Calu3 (cell line): Measurements from ENCODE around the gene UMAD1. TPM values are rescaled to one million over a fixed set of nuclear protein-coding genes. Genes with fewer than 3 reads are reported as not detected.

ENCODE experiments used
- BruUV-seq: library from RNA; stranded (reverse); fragments of 400-500 nt; replicated peaks from 2 replicates; lab custom pipeline; 2021; lab: Mats Ljungman, UMichigan
- CTCF ChIA-PET: fragments of 300-600 bp; sonication (Branson Sonifier 250); formaldehyde crosslinking; loops from one replicate; lab custom pipeline; 2022; ENCODE audit warnings: antibody characterized with exemption; lab: Charles Lee
- DNase-seq: peaks from one replicate; pipeline ENCODE4 v3.0.0; 2022
- H3K27ac Mint-ChIP-seq: one replicate; pipeline ENCODE4 v1.8.0; 2022; ENCODE audit warnings: mixed read lengths; ENCODE audit not compliant: unreplicated experiment
- H3K27me3 Mint-ChIP-seq: one replicate; pipeline ENCODE4 v1.8.0; 2022; ENCODE audit warnings: mixed read lengths; ENCODE audit not compliant: unreplicated experiment
- H3K36me3 Mint-ChIP-seq: one replicate; pipeline ENCODE4 v1.8.0; 2022; ENCODE audit warnings: mild to moderate bottlenecking, moderate library complexity, mixed read lengths; ENCODE audit not compliant: insufficient read depth, unreplicated experiment
- H3K4me1 Mint-ChIP-seq: one replicate; pipeline ENCODE4 v1.8.0; 2022; ENCODE audit warnings: mild to moderate bottlenecking, low read depth, mixed read lengths; ENCODE audit not compliant: unreplicated experiment
- H3K4me3 Mint-ChIP-seq: one replicate; pipeline ENCODE4 v1.8.0; 2022; ENCODE audit warnings: mild to moderate bottlenecking, low read depth, moderate library complexity, mixed read lengths; ENCODE audit not compliant: unreplicated experiment
- H3K9me3 Mint-ChIP-seq: one replicate; pipeline ENCODE4 v1.8.0; 2022; ENCODE audit warnings: low read depth, mixed read lengths; ENCODE audit not compliant: unreplicated experiment
- CTCF ChIP-seq: fragments of 200-600 bp; IDR thresholded peaks from one replicate; pipeline ENCODE4 v1.8.0; 2022; ENCODE audit warnings: antibody characterized with exemption; ENCODE audit not compliant: unreplicated experiment
- intact Hi-C: fragments of 100-400 bp; cut with micrococcal nuclease; formaldehyde crosslinking; loops from one replicate; pipeline ENCODE4 v1.10.0; 2022; ENCODE audit not compliant: unreplicated experiment
- total RNA-seq: library from RNA; stranded (reverse); gene quantifications from 2 replicates; pipeline ENCODE4 v1.2.3, GENCODE V29; 2022

Gene UMAD1
- total RNA-seq, 1 experiment from 2014 or later, result 25.2 TPM

- H3K27me3 Mint-ChIP-seq, result no peaks in the 10 kb centered on the region
- peaks cover 7% of the 10 kb centered on the region for H3K36me3 Mint-ChIP-seq
- CTCF ChIA-PET, result interaction anchor here (1.4 kb wide), 2 partner anchors 13 to 14 kb away, joined by 5 to 10 read pairs; no protein-coding TSS in a partner anchor
- DNase-seq, result no peak
- TF ChIP-seq CTCF, result no peak
- no peak overlapping the region for H3K4me3 Mint-ChIP-seq
- intact Hi-C loops, result loop anchor here (10.0 kb wide), 1 partner anchor 500 kb away; no protein-coding TSS in a partner anchor
- H3K27ac Mint-ChIP-seq, result peak overlapping the region; percentile 76
- H3K9me3 Mint-ChIP-seq, result no peaks in the 10 kb centered on the region
- BruUV-seq, result no TSS peak
- H3K4me1 Mint-ChIP-seq, result peaks cover 48% of the 10 kb centered on the region
Measured at GRCh38 chr7:7694542-7694941, 54.0 kb downstream of the UMAD1 start.

- peaks cover 48% of the 10 kb centered on the region for H3K4me1 Mint-ChIP-seq
- H3K27ac Mint-ChIP-seq, result peak overlapping the region; percentile 76
- CTCF ChIA-PET, result interaction anchor here (1.4 to 1.9 kb wide), 3 partner anchors 13 to 340 kb away, joined by 3 to 5 read pairs (median 4); no protein-coding TSS in a partner anchor
- no peak for TF ChIP-seq CTCF
- no peak overlapping the region for H3K4me3 Mint-ChIP-seq
- no peak for DNase-seq
- BruUV-seq, result no TSS peak
- no peaks in the 10 kb centered on the region for H3K9me3 Mint-ChIP-seq
- intact Hi-C loops, result loop anchor here (5.0 to 10.0 kb wide), 4 partner anchors 37 to 500 kb away; no protein-coding TSS in a partner anchor
- H3K36me3 Mint-ChIP-seq, result peaks cover 7% of the 10 kb centered on the region
- no peaks in the 10 kb centered on the region for H3K27me3 Mint-ChIP-seq
Measured at GRCh38 chr7:7695111-7695817, 54.7 kb downstream of the UMAD1 start.

- H3K27me3 Mint-ChIP-seq, result no peaks in the 10 kb centered on the region
- no TSS peak for BruUV-seq
- CTCF ChIA-PET, result interaction anchor here (0.8 to 1.9 kb wide), 10 partner anchors 9 to 339 kb away, joined by 3 to 19 read pairs (median 4); partner anchors contain the start of genes GLCCI1 and UMAD1
- H3K4me1 Mint-ChIP-seq, result peaks cover 48% of the 10 kb centered on the region
- no peak for TF ChIP-seq CTCF
- intact Hi-C loops, result loop anchor here (5.0 to 10.0 kb wide), 4 partner anchors 36 to 498 kb away; no protein-coding TSS in a partner anchor
- peak; percentile 27 for DNase-seq
- no peaks in the 10 kb centered on the region for H3K9me3 Mint-ChIP-seq
- peak overlapping the region; percentile 76 for H3K27ac Mint-ChIP-seq
- peak overlapping the region; percentile 36 for H3K4me3 Mint-ChIP-seq
- peaks cover 7% of the 10 kb centered on the region for H3K36me3 Mint-ChIP-seq
Measured at GRCh38 chr7:7696458-7697119, 56.0 kb downstream of the UMAD1 start.

GRCh38 chr7:7698930-7699329 is 58.4 kb downstream of the UMAD1 start:
- DNase-seq, result no peak
- Mint-ChIP-seq H3K9me3 (no peaks in the 10 kb centered on the region), H3K4me3 (no peak overlapping the region), H3K27ac (peak overlapping the region; percentile 76), H3K27me3 (no peaks in the 10 kb centered on the region), H3K4me1 (peaks cover 47% of the 10 kb centered on the region), H3K36me3 (peaks cover 7% of the 10 kb centered on the region)
- CTCF ChIA-PET, result no interaction called here
- no TSS peak for BruUV-seq
- TF ChIP-seq CTCF, result no peak
- intact Hi-C loops, result loop anchor here (5.0 to 10.0 kb wide), 4 partner anchors 33 to 496 kb away; no protein-coding TSS in a partner anchor
